IMR-90 (cell line): ENCODE data around the gene DUOX2. TPM values are rescaled to one million over a fixed set of nuclear protein-coding genes. Genes with fewer than 3 reads are reported as not detected.

Experiments used
- ATAC-seq: fragments of 200-7000 bp; cut with Tn5 transposase; 2 replicates; pipeline ENCODE4 v1.9.1; 2020; ENCODE audit warnings: low read depth, mild to moderate bottlenecking, moderate library complexity
- BruUV-seq: library from RNA; stranded (reverse); fragments of 400-500 nt; replicated peaks from 2 replicates; lab custom pipeline; 2021; lab: Mats Ljungman, UMichigan
- CTCF ChIA-PET: fragments of 300-600 bp; formaldehyde crosslinking; extraction: SDS; loops from one replicate; lab custom pipeline; 2021; ENCODE audit warnings: antibody characterized with exemption; lab: Yijun Ruan, JAX
- POLR2A ChIA-PET: fragments of 300-600 bp; sonication (Branson Sonifier 250); formaldehyde crosslinking; loops from one replicate; lab custom pipeline; 2022; ENCODE audit warnings: antibody characterized with exemption; ENCODE audit not compliant: unreplicated experiment; lab: Charles Lee
- DNase-seq: peaks from one replicate; pipeline ENCODE4 v3.0.0; 2013
- H2AFZ ChIP-seq: replicated peaks from 2 replicates; pipeline ENCODE3; 2013; ENCODE audit warnings: low read length, mild to moderate bottlenecking; ENCODE audit not compliant: poor library complexity
- H2AK5ac ChIP-seq: 2 replicates; pipeline ENCODE4 v1.6.1; 2013; ENCODE audit warnings: low read depth, low read length, inconsistent platforms
- H2AK9ac ChIP-seq: replicated peaks from 2 replicates; pipeline ENCODE3; 2013; ENCODE audit warnings: mild to moderate bottlenecking, low read depth, low read length, moderate library complexity; ENCODE audit not compliant: poor library complexity
- H2BK120ac ChIP-seq: 2 replicates; pipeline ENCODE4 v1.6.1; 2013; ENCODE audit warnings: low read depth, low read length, inconsistent platforms
- H2BK15ac ChIP-seq: 3 replicates; pipeline ENCODE4 v1.6.1; 2013; ENCODE audit warnings: low read depth, low read length, inconsistent platforms
- H2BK20ac ChIP-seq: 2 replicates; pipeline ENCODE4 v1.6.1; 2013; ENCODE audit warnings: low read depth, mild to moderate bottlenecking, inconsistent platforms, low read length, moderate library complexity
- H2BK5ac ChIP-seq: 2 replicates; pipeline ENCODE4 v1.6.1; 2013; ENCODE audit warnings: mild to moderate bottlenecking, low read depth, low read length, inconsistent platforms; ENCODE audit not compliant: poor library complexity, severe bottlenecking
- H3K14ac ChIP-seq: replicated peaks from 2 replicates; pipeline ENCODE4 v1.6.1; 2013; ENCODE audit warnings: low read depth, low read length, inconsistent platforms
- H3K18ac ChIP-seq: 2 replicates; pipeline ENCODE4 v1.6.1; 2013; ENCODE audit warnings: low read depth, low read length, control low read depth
- H3K23ac ChIP-seq: 2 replicates; pipeline ENCODE4 v1.6.1; 2013; ENCODE audit warnings: low read depth, low read length, inconsistent platforms
- H3K27ac ChIP-seq: 2 replicates; pipeline ENCODE4 v1.5.1; 2013; ENCODE audit warnings: mild to moderate bottlenecking, control low read depth, low read length; ENCODE audit not compliant: insufficient read depth
- H3K27me3 ChIP-seq: 2 replicates; pipeline ENCODE4 v1.6.1; 2013; ENCODE audit warnings: low read length; ENCODE audit not compliant: control insufficient read depth, insufficient read depth
- H3K36me3 ChIP-seq: 2 replicates; pipeline ENCODE4 v1.6.1; 2013; ENCODE audit warnings: low read length, mixed read lengths; ENCODE audit not compliant: control insufficient read depth, insufficient read depth
- H3K4ac ChIP-seq: 2 replicates; pipeline ENCODE4 v1.6.1; 2013; ENCODE audit warnings: low read depth, low read length, inconsistent platforms
- H3K4me1 ChIP-seq: 2 replicates; pipeline ENCODE4 v1.6.1; 2013; ENCODE audit warnings: low read length, mixed read lengths; ENCODE audit not compliant: control insufficient read depth, insufficient read depth
- H3K4me2 ChIP-seq: 2 replicates; pipeline ENCODE4 v1.6.1; 2013; ENCODE audit warnings: low read depth, mild to moderate bottlenecking, control low read depth, low read length, moderate library complexity
- H3K4me3 ChIP-seq: 2 replicates; pipeline ENCODE4 v1.5.1; 2013; ENCODE audit warnings: low read depth, mild to moderate bottlenecking, control low read depth, low read length, moderate library complexity; ENCODE audit not compliant: insufficient read depth
- H3K56ac ChIP-seq: 2 replicates; pipeline ENCODE4 v1.6.1; 2013; ENCODE audit warnings: low read length, inconsistent platforms; ENCODE audit not compliant: insufficient read depth; ENCODE audit errors: extremely low read depth
- H3K79me1 ChIP-seq, 2 experiments: 2 replicates each; pipeline ENCODE4 v1.6.1; 2013; ENCODE audit warnings: low read length in 2 of 2, inconsistent platforms in 1 of 2, low read depth in 1 of 2
- H3K9ac ChIP-seq: 2 replicates; pipeline ENCODE4 v1.6.1; 2013; ENCODE audit warnings: low read depth, low read length, control low read depth
- H3K9me1 ChIP-seq: 2 replicates; pipeline ENCODE4 v1.6.1; 2013; ENCODE audit warnings: low read length, inconsistent platforms; ENCODE audit not compliant: insufficient read depth
- H3K9me3 ChIP-seq: 2 replicates; pipeline ENCODE4 v1.6.1; 2013; ENCODE audit warnings: low read length; ENCODE audit not compliant: control insufficient read depth, insufficient read depth
- H4K20me1 ChIP-seq: 2 replicates; pipeline ENCODE4 v1.6.1; 2013; ENCODE audit warnings: low read length, inconsistent platforms; ENCODE audit not compliant: insufficient read depth
- H4K5ac ChIP-seq: 2 replicates; pipeline ENCODE4 v1.6.1; 2013; ENCODE audit warnings: mild to moderate bottlenecking, low read depth, low read length, control low read depth
- H4K8ac ChIP-seq, 2 experiments: 2 replicates each; pipeline ENCODE4 v1.6.1; 2013; ENCODE audit warnings: low read depth in 2 of 2, low read length in 2 of 2, control low read depth in 1 of 2, inconsistent platforms in 1 of 2
- H4K91ac ChIP-seq: 2 replicates; pipeline ENCODE4 v1.6.1; 2013; ENCODE audit warnings: low read depth, low read length, inconsistent platforms; ENCODE audit not compliant: insufficient read depth
- CEBPB ChIP-seq: IDR thresholded peaks from 2 replicates; pipeline ENCODE4 v1.6.1; 2012; ENCODE audit warnings: low read depth, low read length, improper control_type of control experiment
- FOS ChIP-seq: fragments of 150-350 bp; IDR thresholded peaks from 2 replicates; pipeline ENCODE4 v1.6.1; 2016; ENCODE audit warnings: low read depth, low read length
- MAZ ChIP-seq: IDR thresholded peaks from 2 replicates; pipeline ENCODE4 v1.6.1; 2012; ENCODE audit warnings: low read depth, mild to moderate bottlenecking, low read length, improper control_type of control experiment, moderate library complexity, borderline replicate concordance
- MXI1 ChIP-seq: IDR thresholded peaks from 2 replicates; pipeline ENCODE4 v1.6.1; 2012; ENCODE audit warnings: low read depth, mild to moderate bottlenecking, low read length, moderate library complexity, borderline replicate concordance
- POLR2A ChIP-seq: IDR thresholded peaks from 2 replicates; pipeline ENCODE4 v1.6.1; 2012; ENCODE audit warnings: mild to moderate bottlenecking, low read depth, low read length
- RAD21 ChIP-seq: IDR thresholded peaks from 2 replicates; pipeline ENCODE4 v1.6.1; 2012; ENCODE audit warnings: low read length, improper control_type of control experiment
- RCOR1 ChIP-seq: IDR thresholded peaks from 2 replicates; pipeline ENCODE4 v1.6.1; 2012; ENCODE audit warnings: mild to moderate bottlenecking, low read length, improper control_type of control experiment; ENCODE audit not compliant: insufficient replicate concordance
- RFX5 ChIP-seq: IDR thresholded peaks from 2 replicates; pipeline ENCODE4 v1.8.0; 2012; ENCODE audit warnings: low read depth, mild to moderate bottlenecking, low read length, moderate library complexity
- WGBS, 2 experiments: methylation state at CpG; one replicate each; pipeline versions ENCODE4 v1.1.5 to v1.1.7; 2013; ENCODE audit warnings: missing lambda C conversion rate in 2 of 2; ENCODE audit not compliant: insufficient read length in 1 of 2; ENCODE audit errors: extremely low coverage in 2 of 2; 5-methylcytosine and 5-hydroxymethylcytosine counted together
- dilution Hi-C: fragments of 300-500 bp; cut with HindIII; formaldehyde crosslinking; loops from one replicate; pipeline ENCODE4 v1.14.3; 2018; ENCODE audit warnings: low sequenced_read_pairs; ENCODE audit not compliant: unreplicated experiment
- in situ Hi-C: fragments of 300-500 bp; cut with MboI; formaldehyde crosslinking; loops from 3 replicates; pipeline ENCODE4 v1.14.3; 2019; ENCODE audit warnings: low sequenced_read_pairs, inconsistent platforms, mixed read lengths
- intact Hi-C: fragments of 100-400 bp; cut with micrococcal nuclease; formaldehyde crosslinking; loops from 2 replicates; pipeline ENCODE4 v1.10.0; 2022
- polyA plus RNA-seq, 3 experiments: library from polyadenylated mRNA; depleted of rRNA; stranded (reverse); fragments of >200 nt; gene quantifications; 2 replicates each; pipeline ENCODE4 v1.2.3, GENCODE V29; 2012; ENCODE audit warnings: low replicate concordance in 1 of 3
- total RNA-seq: library from RNA; depleted of rRNA; stranded (reverse); fragments of >200 nt; gene quantifications from 2 replicates; pipeline ENCODE4 v1.2.3, GENCODE V29; 2012
- TF ChIP-seq, protein P1 (sequence below): conservative IDR thresholded peaks from 2 replicates; pipeline ENCODE4 v1.5.1; 2012; ENCODE audit warnings: mild to moderate bottlenecking, low read depth, low read length, improper control_type of control experiment
- TF ChIP-seq, protein P2 (sequence below): fragments of 150-350 bp; IDR thresholded peaks from 2 replicates; pipeline ENCODE4 v1.6.1; 2016; ENCODE audit warnings: low read depth, mild to moderate bottlenecking, low read length, moderate library complexity, borderline replicate concordance

Gene DUOX2
- total and polyA plus RNA-seq, 2 of the 4 experiments (the other 2 are of a cell fraction), result not detected

DNA sequence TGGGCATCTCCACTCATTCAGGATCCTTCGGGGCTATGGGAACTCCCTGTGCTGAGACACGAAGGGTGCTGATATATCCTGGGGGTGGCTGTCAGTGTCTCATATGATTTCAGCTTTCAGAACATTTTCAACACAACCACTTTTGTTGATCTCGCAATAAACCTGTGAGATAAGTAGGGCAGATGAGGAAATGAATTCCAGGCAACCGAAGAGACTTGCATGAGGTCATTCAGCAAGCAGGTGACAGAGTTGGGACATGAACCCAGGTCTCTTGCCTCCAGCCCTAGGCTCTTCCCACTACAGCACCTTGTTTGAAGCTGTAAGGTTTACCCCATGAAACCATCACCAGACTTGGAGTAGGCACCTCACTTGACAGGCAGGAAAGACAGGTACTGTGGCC lies 32.4 kb upstream of the DUOX2 start:
- Histone ChIP-seq H2BK20ac (no peak overlapping the region), H4K20me1 (no peaks in the 10 kb centered on the region), H2BK120ac (no peak overlapping the region), H3K4me2 (no peak overlapping the region), H4K5ac (no peak overlapping the region), H3K36me3 (no peaks in the 10 kb centered on the region), H2AK5ac (no peak overlapping the region), H3K14ac (no peak overlapping the region), H3K27me3 (peaks cover 16% of the 10 kb centered on the region; the same call in 1 of the 2 replicates), H3K9me3 (no peaks in the 10 kb centered on the region), H3K4ac (no peak overlapping the region), H3K23ac (no peak overlapping the region), H3K56ac (no peak overlapping the region), H2AFZ (no peak overlapping the region), H3K9me1 (no peaks in the 10 kb centered on the region), H4K91ac (no peak overlapping the region), H3K4me1 (no peaks in the 10 kb centered on the region; the same call in 1 of the 2 replicates), H4K8ac (no peak overlapping the region), H3K4me3 (no peak overlapping the region), H3K9ac (no peak overlapping the region), H3K18ac (no peak overlapping the region), H3K27ac (no peak overlapping the region), H2BK5ac (no peak overlapping the region), H2AK9ac (no peak overlapping the region), H3K79me1 (no peaks in the 10 kb centered on the region), H2BK15ac (no peak overlapping the region)
- ATAC-seq (no peak), DNase-seq (no peak)
- dilution Hi-C loops (no loop called here), in situ Hi-C loops (no loop called here), intact Hi-C loops (no loop called here)
- TF ChIP-seq RAD21 (no peak), CEBPB (no peak), MXI1 (no peak), POLR2A (no peak), RCOR1 (no peak), MAZ (no peak), FOS (no peak), RFX5 (no peak)
- TF ChIP-seq, protein P1, sequence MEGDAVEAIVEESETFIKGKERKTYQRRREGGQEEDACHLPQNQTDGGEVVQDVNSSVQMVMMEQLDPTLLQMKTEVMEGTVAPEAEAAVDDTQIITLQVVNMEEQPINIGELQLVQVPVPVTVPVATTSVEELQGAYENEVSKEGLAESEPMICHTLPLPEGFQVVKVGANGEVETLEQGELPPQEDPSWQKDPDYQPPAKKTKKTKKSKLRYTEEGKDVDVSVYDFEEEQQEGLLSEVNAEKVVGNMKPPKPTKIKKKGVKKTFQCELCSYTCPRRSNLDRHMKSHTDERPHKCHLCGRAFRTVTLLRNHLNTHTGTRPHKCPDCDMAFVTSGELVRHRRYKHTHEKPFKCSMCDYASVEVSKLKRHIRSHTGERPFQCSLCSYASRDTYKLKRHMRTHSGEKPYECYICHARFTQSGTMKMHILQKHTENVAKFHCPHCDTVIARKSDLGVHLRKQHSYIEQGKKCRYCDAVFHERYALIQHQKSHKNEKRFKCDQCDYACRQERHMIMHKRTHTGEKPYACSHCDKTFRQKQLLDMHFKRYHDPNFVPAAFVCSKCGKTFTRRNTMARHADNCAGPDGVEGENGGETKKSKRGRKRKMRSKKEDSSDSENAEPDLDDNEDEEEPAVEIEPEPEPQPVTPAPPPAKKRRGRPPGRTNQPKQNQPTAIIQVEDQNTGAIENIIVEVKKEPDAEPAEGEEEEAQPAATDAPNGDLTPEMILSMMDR, result no peak
- TF ChIP-seq, protein P2, sequence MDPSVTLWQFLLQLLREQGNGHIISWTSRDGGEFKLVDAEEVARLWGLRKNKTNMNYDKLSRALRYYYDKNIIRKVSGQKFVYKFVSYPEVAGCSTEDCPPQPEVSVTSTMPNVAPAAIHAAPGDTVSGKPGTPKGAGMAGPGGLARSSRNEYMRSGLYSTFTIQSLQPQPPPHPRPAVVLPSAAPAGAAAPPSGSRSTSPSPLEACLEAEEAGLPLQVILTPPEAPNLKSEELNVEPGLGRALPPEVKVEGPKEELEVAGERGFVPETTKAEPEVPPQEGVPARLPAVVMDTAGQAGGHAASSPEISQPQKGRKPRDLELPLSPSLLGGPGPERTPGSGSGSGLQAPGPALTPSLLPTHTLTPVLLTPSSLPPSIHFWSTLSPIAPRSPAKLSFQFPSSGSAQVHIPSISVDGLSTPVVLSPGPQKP, result no peak
- BruUV-seq, result no TSS peak
- ChIA-PET POLR2A (no interaction called here), CTCF (interaction anchor here (0.8 to 1.0 kb wide), 2 partner anchors 19 to 29 kb away, joined by 3 read pairs; no protein-coding TSS in a partner anchor)
- no CpG with 5 or more reads among the region's 4 CpGs for WGBS, 2 experiments
